Gastroesophageal sphincter (tissue), 4 donors: ENCODE data around the gene PBX3. TPM values are rescaled to one million over a fixed set of nuclear protein-coding genes. Genes with fewer than 3 reads are reported as not detected.
"Not testable (repeated sequence)": the region's sequence is repeated elsewhere in the genome, so short reads cannot be mapped to it uniquely, and the experiment has no call there.

Experiments used
- ATAC-seq: fragments of 150-250 bp; one replicate; pipeline ENCODE4 v1.9.1; 2016; ENCODE audit warnings: mild to moderate bottlenecking, moderate library complexity
- H3K27ac ChIP-seq, 4 donors: fragments of 200-600 bp; sonication (generic) in 3 of 4; 1 replicate in 3 of 4; 2 replicates in 1 of 4; pipeline ENCODE4 v1.5.1; 2016 to 2019
- H3K27me3 ChIP-seq: fragments of 200-600 bp; sonication (generic); one replicate; pipeline ENCODE4 v1.5.1; 2019
- H3K36me3 ChIP-seq, 2 donors: fragments of 200-600 bp; sonication (generic); one replicate each; pipeline ENCODE4 v1.5.1; 2019; ENCODE audit warnings: control low read depth in 1 of 2
- H3K4me1 ChIP-seq, 3 donors: fragments of 200-600 bp; sonication (generic); 1 replicate in 2 of 3; 2 replicates in 1 of 3; pipeline ENCODE4 v1.5.1; 2016 to 2019; ENCODE audit warnings: control low read depth in 2 of 3
- H3K4me3 ChIP-seq, 2 donors: fragments of 200-600 bp; sonication (generic); one replicate each; pipeline ENCODE4 v1.5.1; 2019; ENCODE audit warnings: mild to moderate bottlenecking in 1 of 2, moderate library complexity in 1 of 2
- H3K9me3 ChIP-seq, 3 donors: fragments of 200-600 bp; sonication (generic); one replicate each; pipeline ENCODE4 v1.5.1; 2017 to 2019; ENCODE audit warnings: control low read depth in 2 of 3
- EP300 ChIP-seq: sonication (generic); formaldehyde crosslinking; IDR thresholded peaks from one replicate; pipeline ENCODE4 v1.6.1; 2017; ENCODE audit warnings: antibody characterized with exemption, mild to moderate bottlenecking
- POLR2A ChIP-seq, 2 donors: fragments of 450-650 bp; IDR thresholded peaks; one replicate each; pipeline ENCODE4 v1.6.1; 2017; ENCODE audit warnings: antibody characterized with exemption in 2 of 2, mild to moderate bottlenecking in 2 of 2, moderate library complexity in 1 of 2
- POLR2AphosphoS5 ChIP-seq: sonication (generic); formaldehyde crosslinking; IDR thresholded peaks from one replicate; pipeline ENCODE4 v1.6.1; 2017; ENCODE audit warnings: antibody characterized with exemption
- WGBS, 2 donors: methylation state at CpG; one replicate each; pipeline ENCODE4 v1.1.5; 2018; ENCODE audit warnings: low coverage in 1 of 2; 5-methylcytosine and 5-hydroxymethylcytosine counted together
- total RNA-seq, 4 donors: library from RNA; depleted of rRNA; stranded (reverse); fragments of >200 nt; gene quantifications; one replicate each; pipeline ENCODE4 v1.1.0, GENCODE V29; 2016
- TF ChIP-seq, protein P1 (sequence below), 4 experiments: fragments of 200-600 bp in 2 of 4; fragments of 450-650 bp in 2 of 4; sonication (generic) in 1 of 4; IDR thresholded peaks; one replicate each; pipeline ENCODE4 v1.5.1; 2017 to 2019; ENCODE audit warnings: antibody characterized with exemption in 4 of 4, mild to moderate bottlenecking in 2 of 4, moderate library complexity in 2 of 4

The PBX3 gene
- total RNA-seq, 4 donors from 2014 or later = 59.9 to 81.4 (median 71.8) TPM

DNA sequence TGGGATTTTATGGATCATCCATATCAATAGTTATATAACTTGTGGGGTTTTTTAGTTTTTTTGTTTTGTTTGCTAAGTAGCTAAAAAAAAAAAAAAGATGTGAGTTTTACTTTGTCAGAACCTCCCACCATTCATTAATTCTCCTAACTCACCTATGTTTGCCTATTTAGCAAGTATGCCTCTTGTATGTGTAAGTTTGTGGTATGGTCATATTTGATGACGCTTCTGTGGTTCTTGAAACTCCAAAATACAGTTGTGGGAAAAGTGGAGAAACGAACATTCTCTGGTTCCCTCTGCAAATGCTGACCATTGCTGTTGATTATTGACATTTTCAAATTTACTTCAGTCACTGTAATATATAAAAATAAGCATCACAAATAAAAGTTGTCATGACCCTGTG lies 75.7 kb downstream of the PBX3 start:
- Histone ChIP-seq H3K4me1 (peaks cover 0 to 57% (median 0%) of the 10 kb centered on the region in 3 donors), H3K27me3 (no peaks in the 10 kb centered on the region), H3K27ac (no peak overlapping the region), H3K4me3 (no peak overlapping the region), H3K36me3 (no peaks in the 10 kb centered on the region), H3K9me3 (no peaks in the 10 kb centered on the region)
- 67 to 81% methylated on average over 2 of the region's 2 CpGs for WGBS, 2 donors
- TF ChIP-seq POLR2A (IDR thresholded peaks at IDR 0.05) (no peak), POLR2AphosphoS5 (no peak), EP300 (no peak)
- TF ChIP-seq, protein P1, sequence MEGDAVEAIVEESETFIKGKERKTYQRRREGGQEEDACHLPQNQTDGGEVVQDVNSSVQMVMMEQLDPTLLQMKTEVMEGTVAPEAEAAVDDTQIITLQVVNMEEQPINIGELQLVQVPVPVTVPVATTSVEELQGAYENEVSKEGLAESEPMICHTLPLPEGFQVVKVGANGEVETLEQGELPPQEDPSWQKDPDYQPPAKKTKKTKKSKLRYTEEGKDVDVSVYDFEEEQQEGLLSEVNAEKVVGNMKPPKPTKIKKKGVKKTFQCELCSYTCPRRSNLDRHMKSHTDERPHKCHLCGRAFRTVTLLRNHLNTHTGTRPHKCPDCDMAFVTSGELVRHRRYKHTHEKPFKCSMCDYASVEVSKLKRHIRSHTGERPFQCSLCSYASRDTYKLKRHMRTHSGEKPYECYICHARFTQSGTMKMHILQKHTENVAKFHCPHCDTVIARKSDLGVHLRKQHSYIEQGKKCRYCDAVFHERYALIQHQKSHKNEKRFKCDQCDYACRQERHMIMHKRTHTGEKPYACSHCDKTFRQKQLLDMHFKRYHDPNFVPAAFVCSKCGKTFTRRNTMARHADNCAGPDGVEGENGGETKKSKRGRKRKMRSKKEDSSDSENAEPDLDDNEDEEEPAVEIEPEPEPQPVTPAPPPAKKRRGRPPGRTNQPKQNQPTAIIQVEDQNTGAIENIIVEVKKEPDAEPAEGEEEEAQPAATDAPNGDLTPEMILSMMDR (IDR thresholded peaks at IDR 0.05) = no peak
- no peak for ATAC-seq

DNA sequence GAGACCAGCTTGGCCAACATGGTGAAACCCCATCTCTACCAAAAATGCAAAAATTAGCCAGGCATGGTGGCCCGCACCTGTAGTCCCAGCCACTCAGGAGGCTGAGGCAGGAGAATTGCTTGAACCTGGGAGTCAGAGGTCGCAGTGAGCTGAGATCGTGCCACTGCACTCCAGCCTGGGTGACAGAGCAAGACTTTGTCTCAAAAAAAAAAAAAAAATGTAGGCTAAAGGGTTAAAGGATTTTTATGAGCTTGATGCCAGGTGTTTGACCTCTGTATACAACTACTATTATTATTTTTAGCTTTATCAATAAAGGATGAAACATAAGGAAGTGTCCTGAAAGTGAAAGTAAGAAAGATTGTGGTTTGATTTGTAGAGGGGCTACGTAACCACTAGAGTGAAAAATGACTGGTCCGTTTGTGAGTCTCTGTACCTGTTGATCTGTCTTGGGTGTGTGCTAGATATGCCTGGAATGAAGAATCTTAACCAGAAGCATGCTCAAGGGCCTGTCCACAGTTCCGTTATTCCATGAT lies 76.8 kb downstream of the PBX3 start:
- H3K36me3 ChIP-seq, H3K9me3 ChIP-seq, H3K27me3 ChIP-seq, ATAC-seq: not testable (repeated sequence)
- H3K27ac ChIP-seq = peak overlapping the region in 2 of 4 donors; percentile 20 to 53
- H3K4me3 ChIP-seq = peak overlapping the region; percentile 8 to 31
- 54 to 79% methylated on average over 5 to 6 of the region's 6 CpGs for WGBS, 2 donors
- H3K4me1 ChIP-seq = peaks cover 0 to 57% (median 0%) of the 10 kb centered on the region in 3 donors

DNA sequence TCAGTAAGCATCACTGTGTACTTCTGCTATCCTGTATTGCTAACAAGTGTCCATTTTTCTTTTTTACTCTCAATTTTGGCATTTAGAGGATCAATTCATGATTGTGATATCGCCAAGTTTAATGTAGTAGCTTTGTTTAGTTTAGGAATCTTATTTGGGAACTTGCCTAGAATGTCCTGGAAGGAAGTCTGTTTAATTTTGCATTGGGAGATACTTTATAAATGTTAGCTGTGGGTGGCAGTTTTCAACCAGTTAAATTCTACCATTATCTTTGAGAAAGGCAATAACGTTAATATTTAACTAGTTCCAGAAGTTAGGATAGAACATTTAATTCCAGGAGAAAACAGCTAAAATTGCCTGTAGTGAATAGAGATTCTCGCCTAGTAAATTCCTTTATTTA lies 78.6 kb downstream of the PBX3 start:
- ATAC-seq = no peak
- Histone ChIP-seq H3K27ac (no peak overlapping the region), H3K36me3 (no peaks in the 10 kb centered on the region), H3K27me3 (no peaks in the 10 kb centered on the region), H3K4me3 (no peak overlapping the region), H3K4me1 (peaks cover 0 to 47% (median 0%) of the 10 kb centered on the region in 3 donors), H3K9me3 (no peaks in the 10 kb centered on the region)
- no peak for TF ChIP-seq POLR2AphosphoS5
- no peak for TF ChIP-seq EP300
- TF ChIP-seq, protein P1 (IDR thresholded peaks at IDR 0.05) = no peak
- no peak for TF ChIP-seq POLR2A (IDR thresholded peaks at IDR 0.05)
- 33 to 41% methylated on average over 3 of the region's 3 CpGs for WGBS, 2 donors

DNA sequence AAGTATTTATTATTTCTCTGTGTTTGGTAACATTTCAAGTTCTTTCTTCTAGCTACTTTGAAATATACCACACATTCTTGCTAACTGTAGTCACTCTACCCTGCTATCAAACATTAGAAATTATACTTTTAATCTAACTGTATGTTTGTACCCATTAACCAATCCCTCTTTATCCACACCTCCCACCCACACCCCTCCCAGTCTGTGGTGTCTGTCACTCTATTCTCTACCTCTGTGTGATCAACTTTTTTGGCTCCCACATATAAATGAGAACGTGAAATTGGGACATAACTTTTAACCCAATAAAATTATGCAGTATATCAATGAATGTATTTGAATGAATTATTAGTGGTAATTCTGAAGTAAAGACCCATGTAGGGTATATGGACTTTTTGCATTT lies 79.7 kb downstream of the PBX3 start:
- Histone ChIP-seq H3K4me1 (peaks cover 0 to 38% (median 0%) of the 10 kb centered on the region in 3 donors), H3K9me3 (no peaks in the 10 kb centered on the region), H3K27me3 (no peaks in the 10 kb centered on the region), H3K4me3 (no peak overlapping the region), H3K36me3 (no peaks in the 10 kb centered on the region), H3K27ac (no peak overlapping the region)
- WGBS, 2 donors = 50 to 89% methylated on average over 1 of the region's 1 CpG
- TF ChIP-seq, protein P1 (IDR thresholded peaks at IDR 0.05) = no peak
- TF ChIP-seq POLR2AphosphoS5 = no peak
- TF ChIP-seq POLR2A (IDR thresholded peaks at IDR 0.05) = no peak
- TF ChIP-seq EP300 = no peak
- no peak for ATAC-seq

DNA sequence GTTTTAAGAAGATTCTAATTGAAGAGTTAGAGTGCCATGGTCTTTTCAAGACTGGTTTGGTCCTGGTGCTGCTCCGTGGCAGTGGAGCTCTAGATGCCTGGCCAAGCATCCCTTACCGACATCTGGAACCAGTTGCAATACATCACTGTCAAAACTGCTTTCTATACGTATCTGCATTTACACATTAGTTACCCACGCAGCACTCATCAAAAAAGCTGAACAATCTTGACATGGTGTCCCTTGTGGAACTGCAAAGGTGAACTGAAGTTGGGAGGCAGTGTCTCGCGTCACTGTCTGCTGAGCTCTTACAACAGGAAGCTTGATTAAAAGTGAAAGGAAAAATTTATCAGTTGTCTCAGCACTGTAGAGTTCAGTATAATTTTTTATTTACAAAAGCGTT lies 82.6 kb downstream of the PBX3 start:
- ATAC-seq = no peak
- Histone ChIP-seq H3K27me3 (no peaks in the 10 kb centered on the region), H3K27ac (peak overlapping the region in 3 of 4 donors; percentile 13 to 49 (median 25)), H3K4me3 (peak overlapping the region; percentile 39 to 42), H3K36me3 (no peaks in the 10 kb centered on the region), H3K9me3 (no peaks in the 10 kb centered on the region), H3K4me1 (peaks cover 0 to 25% (median 0%) of the 10 kb centered on the region in 3 donors)
- 28 to 33% methylated on average over 3 to 7 of the region's 7 CpGs for WGBS, 2 donors
- TF ChIP-seq POLR2A (IDR thresholded peaks at IDR 0.05) (no peak), POLR2AphosphoS5 (no peak), EP300 (no peak)
- TF ChIP-seq, protein P1 (IDR thresholded peaks at IDR 0.05) = no peak
